Cardiac septum (tissue), 1 donor: Measurements from ENCODE around the gene DYNLL1. TPM values are rescaled to one million over a fixed set of nuclear protein-coding genes. Genes with fewer than 3 reads are reported as not detected.
A peak's percentile ranks its signal among the peaks of the same experiment; 100 is the strongest.
"Not testable (repeated sequence)": the region's sequence is repeated elsewhere in the genome, so short reads cannot be mapped to it uniquely, and the experiment has no call there.

Experiments
- DNase-seq: peaks from one replicate; pipeline ENCODE4 v3.0.0-alpha.2; 2020; ENCODE audit warnings: low spot score
- intact Hi-C: fragments of 100-400 bp; cut with DNase I; formaldehyde crosslinking; loops from one replicate; pipeline ENCODE4 v1.14.0; 2022
- total RNA-seq: library from RNA; stranded (reverse); fragmentation: NEBNext Ultra II Directional; extraction: Animal tissue kit (Norgen Biotek cat#: 25700); gene quantifications from one replicate; pipeline ENCODE4 v1.2.1, GENCODE V29; 2021
- donor health status: DM: no; HTN: no; CAD: no.

DYNLL1 gene
- total RNA-seq, 1 donor from 2014 or later = 243 TPM

- intact Hi-C loops = no loop called here
- no peak for DNase-seq
These were observed 23.4 kb upstream of the DYNLL1 start for GRCh38 chr12:120472521-120472920.

DNA sequence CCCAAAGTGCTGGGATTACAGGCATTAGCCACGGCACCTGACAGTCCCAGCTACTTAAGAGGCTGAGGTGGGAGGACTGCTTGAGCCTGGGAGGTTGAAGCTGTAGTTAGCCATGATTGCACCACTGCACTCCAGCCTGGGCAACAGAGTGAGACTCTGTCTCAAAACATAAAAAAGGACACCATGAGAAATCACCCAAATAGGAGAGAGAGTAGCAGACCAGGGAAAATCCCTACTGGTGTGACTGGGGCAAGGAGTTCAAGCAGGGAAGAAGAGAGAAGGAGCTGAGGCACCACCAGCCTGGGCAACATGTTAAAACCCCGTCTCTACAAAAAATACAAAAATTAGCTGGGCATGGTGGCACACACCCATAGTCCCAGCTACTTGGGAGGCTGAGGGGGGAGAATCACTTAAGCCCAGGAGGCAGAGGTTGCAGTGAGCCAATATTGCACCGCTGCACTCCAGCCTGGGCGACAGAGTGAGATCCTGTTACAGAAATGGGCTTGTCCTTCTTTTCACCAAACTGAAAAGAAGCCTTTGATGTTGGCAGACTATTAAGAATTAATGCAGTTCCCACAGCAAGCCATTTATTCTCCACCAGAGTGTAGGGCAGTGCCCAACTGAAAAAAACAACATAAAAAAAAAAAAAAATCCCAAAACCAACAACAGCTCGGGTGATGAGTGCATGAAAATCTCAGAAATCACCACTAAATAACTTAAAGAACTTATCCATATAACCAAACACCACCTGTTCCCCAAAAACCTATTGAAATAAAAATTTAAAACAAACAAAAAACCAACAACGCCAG, 21.9 kb upstream of the DYNLL1 start:
- intact Hi-C loops = no loop called here
- DNase-seq = no peak

DNA sequence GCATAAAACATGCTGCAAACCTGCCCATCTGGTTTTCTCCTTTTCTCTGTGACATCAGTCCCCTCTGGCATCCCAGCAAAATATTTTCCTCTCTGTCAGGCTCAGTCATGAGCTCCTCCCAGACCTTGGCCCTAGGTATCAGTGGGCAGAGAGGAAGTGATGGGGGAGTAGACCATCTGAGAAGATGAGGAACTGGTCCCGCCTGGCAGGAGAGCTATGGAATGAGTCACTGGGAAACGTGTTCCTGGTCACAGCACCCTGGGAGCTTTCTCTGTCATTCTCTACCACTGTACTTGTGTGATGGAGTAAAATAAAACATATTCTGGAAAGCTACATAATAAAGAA, 21.3 kb upstream of the DYNLL1 start:
- DNase-seq = no peak
- intact Hi-C loops = no loop called here

GRCh38 chr12:120475643-120476042, 20.3 kb upstream of the DYNLL1 start:
- intact Hi-C loops = no loop called here
- no peak for DNase-seq

DNA sequence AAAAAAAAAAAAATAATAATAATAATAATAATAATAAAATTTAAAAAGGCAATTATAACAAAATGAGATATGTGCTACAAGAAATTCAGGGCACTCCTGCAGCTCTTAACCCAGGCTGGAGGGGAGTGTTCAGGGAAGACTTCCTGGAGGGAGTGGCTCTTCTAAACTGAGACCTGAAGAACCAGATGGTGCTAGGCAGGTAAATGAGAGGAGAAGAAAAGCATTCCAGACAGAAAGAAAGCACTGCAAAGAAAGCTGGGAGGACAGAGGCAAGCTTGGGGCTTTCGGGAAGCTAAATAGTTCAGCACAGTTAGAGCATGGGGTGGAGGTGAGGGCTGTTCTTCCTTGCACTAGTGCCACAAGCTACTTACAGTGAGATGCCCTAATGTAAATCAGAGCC, 16.5 kb upstream of the DYNLL1 start:
- no peak for DNase-seq
- intact Hi-C loops = no loop called here

DNA sequence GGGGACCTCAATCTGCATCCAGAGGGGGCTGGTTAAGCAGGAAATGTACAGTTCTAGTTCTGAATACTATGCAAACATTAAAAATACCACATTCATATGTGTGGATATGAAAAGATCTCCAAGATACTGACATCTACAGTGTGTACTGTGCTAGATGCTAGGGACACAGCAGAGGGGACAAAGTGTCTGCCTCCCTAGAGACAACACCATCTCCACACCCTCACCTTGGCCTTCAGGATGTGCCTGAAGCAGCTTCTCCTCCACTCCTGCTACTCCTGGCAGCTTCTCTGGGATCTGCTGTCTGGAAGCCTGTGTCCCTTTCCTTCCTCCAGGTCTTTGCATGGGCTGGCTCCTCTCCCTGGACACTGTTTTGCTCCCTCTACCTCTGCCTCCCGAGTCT, 15.7 kb upstream of the DYNLL1 start:
- no peak for DNase-seq
- intact Hi-C loops = no loop called here

DNA sequence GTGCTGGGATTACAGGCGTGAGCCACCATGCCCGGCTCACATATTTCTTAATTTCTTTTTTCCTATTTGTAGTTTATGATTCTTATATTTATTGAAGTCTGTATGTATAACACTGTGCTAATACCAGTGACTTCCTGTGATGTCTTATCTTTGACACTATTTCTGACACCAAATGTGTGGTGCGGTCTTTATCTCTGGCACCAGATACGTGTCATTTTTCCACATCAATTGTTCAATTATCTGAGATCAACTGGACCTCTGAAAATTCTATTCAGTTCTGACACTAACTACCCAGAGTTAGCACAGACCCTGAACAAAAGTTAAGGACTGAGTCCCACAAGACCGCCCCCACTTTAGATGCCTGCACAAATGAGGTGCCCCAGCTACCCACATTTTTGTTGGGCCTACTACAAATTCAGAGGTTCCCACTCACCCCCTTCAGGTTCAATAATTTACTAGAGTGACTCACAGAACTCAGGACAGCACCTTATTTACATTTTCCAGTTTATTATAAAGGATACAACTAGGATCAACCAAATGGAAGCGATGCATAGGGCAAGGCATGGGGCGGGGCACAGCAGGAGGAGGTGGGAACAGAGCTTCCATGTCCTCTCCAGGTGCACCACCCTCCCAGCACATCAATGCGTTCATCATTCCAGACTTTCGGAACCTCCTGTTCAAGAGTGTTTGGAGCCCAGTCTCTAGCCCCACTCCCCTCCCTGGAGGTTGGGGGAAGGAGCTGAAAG, 14.7 kb upstream of the DYNLL1 start:
- no peak for DNase-seq
- intact Hi-C loops = no loop called here

GRCh38 chr12:120483621-120484020, 12.3 kb upstream of the DYNLL1 start:
- intact Hi-C loops = no loop called here
- DNase-seq = no peak

GRCh38 chr12:120485961-120486881, 9.7 kb upstream of the DYNLL1 start:
- intact Hi-C loops = no loop called here
- DNase-seq = no peak

DNA sequence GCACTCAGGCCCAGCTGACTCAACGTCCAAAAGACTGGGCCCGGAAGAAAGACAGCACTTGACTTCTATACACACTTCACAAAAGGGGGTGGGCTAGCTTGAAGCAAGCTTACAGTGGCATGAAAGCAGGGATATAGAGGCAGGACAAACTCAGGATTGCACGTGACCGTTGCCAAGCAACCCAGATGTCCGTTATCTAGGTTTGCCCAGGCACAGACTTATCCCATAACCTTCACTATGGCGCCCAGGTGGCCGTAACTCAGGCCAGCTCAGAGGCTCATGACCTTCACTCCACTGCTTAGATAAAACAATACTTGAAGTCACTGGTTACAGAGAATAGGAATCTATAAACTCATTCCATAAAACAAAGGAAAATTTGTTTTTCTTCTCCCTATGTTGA, 8.4 kb upstream of the DYNLL1 start:
- intact Hi-C loops, DNase-seq: not testable (repeated sequence)

DNA sequence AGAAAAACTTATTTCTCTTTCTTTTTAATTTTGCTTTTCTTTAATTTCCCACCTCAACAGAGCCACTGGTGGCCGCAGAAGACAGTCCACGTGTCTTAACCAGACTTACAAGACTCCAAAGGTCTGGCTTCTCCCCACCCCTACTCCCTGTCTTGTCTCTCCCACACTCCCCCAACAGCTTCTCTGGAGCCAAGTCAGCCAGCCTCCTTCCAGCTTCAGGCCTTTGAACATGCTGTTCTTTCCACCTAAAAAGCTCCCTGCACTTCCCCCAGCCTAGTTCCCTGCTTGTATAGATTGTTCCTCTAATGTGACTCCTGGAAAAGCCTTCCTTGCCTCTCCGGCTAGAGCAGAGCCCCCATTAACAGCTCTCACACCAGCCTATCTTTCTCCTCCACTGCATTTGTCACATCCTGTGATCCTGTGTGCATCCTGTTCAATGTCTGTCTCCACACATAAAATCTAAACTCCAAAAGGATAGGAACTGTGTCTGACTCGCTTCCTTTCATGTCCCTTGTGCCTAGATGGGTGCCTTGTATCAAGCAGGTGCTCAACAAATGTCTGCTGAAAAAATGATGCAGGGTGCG, 7.8 kb upstream of the DYNLL1 start:
- intact Hi-C loops = no loop called here
- no peak for DNase-seq

- intact Hi-C loops = no loop called here
These were observed 6.9 kb upstream of the DYNLL1 start for GRCh38 chr12:120489018-120489417.

DNA sequence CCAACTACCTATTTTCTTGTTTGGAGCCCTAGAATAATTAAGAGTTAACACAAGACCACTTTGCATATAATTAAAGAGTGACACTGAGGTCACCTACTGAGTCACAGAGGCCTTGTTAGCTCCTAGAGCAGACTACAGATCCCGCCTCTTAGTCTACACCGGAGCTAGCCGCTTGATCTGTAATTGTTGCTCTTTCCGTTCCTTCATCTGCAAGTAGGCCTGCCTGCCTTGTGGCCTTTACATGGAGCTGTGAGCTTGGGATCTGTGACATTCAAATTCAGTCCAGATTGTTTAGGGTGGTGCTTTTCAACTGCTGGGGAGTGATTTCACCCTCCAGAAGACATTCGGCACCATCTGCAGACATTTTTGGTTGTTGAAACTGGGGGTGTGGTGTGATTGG, 5.6 kb upstream of the DYNLL1 start:
- intact Hi-C loops = no loop called here
- DNase-seq = no peak

More at GRCh38 chr12:120489018-120489417, 6.9 kb upstream of the DYNLL1 start:
- no peak for DNase-seq

GRCh38 chr12:120490833-120491512, 4.9 kb upstream of the DYNLL1 start:
- intact Hi-C loops = no loop called here
- no peak for DNase-seq

DNA sequence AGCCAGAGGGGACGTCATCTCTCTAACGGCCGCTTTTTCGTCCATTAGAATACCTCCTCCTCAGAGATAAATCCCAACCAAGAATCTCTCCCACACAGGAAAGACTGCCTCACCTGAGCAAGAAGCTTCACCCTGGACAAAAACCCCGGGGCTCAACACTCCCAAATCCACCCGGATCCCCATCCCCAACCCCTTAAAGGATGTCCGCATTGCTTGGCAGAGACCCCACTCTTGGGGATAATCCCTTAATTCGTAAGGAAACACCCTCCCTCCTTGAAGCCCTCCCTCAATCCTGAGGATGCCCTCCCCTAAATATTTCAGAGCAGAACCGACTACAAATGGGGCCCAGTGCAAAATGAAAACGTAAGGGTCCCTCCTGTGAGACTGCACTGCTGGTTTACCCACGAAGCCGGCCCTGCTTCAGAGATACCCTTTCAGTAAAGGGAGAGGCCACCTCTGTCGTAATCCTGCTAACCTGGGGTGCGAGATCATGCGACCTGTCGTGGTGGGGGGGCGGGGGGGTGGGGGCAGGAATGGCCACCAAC, 655 bp upstream of the DYNLL1 start:
- intact Hi-C loops = loop anchor here (5.0 kb wide), 1 partner anchor 37 kb away; the partner anchor contains the start of gene RNF10

GRCh38 chr12:120496413-120497340, 764 bp downstream of the DYNLL1 start:
- intact Hi-C loops = loop anchor here (1.0 to 5.0 kb wide), 2 partner anchors 27 to 36 kb away; partner anchors contain the start of genes RNF10 and SRSF9

More for the DNA sequence above, 655 bp upstream of the DYNLL1 start:
- DNase-seq = no peak

DNA sequence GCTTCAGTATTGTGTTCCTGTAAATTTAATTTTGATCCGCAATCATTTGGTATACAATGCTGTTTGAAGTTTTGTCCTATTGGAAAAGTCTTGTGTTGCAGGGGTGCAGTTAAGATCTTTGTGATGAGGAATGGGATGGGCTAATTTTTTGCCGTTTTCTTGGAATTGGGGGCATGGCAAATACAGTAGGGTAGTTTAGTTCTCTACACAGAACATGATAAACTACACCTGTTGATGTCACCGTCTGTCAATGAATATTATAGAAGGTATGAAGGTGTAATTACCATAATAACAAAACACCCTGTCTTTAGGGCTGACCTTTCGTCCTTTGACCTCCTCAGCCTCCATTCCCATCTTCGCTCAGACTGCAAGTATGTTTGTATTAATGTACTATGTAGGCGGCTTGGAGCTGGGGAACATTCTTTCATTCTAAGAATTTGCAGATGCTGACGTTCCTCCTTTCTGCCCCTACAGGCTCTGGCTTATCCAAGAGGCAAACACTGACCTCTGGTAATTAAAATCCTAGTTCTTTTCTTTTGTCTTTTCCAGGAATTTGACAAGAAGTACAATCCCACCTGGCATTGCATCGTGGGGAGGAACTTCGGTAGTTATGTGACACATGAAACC, 1.7 kb downstream of the DYNLL1 start:
- no peak for DNase-seq
- intact Hi-C loops = loop anchor here (5.0 kb wide), 1 partner anchor 35 kb away; the partner anchor contains the start of gene RNF10

More at GRCh38 chr12:120496413-120497340, 764 bp downstream of the DYNLL1 start:
- peak; percentile 89 for DNase-seq
